ENCODE data around the gene RNF2.
"Not testable (repeated sequence)": the region's sequence is repeated elsewhere in the genome, so short reads cannot be mapped to it uniquely, and the experiment has no call there.

- TF ChIP-seq CTCF (IDR thresholded peaks at IDR 0.05); POLR2AphosphoS5 (IDR thresholded peaks at IDR 0.05); POLR2A (IDR thresholded peaks at IDR 0.05; ENCODE audit: low read depth): not testable (repeated sequence)
Observed at GRCh38 chr1:185065006-185065405, 19.6 kb downstream of the RNF2 start.

Measured in esophagus muscularis mucosa (tissue), 3 donors.